Stimulated activated memory B cell treated with anti-CD40 and anti-IgM and Interleukin-4, amounts not matched to agents 10 μg/mL and 1 μg/mL and 100 μg/mL, for 72 hours (primary cell): ENCODE results near the gene GREM2.
A peak's percentile ranks its signal among the peaks of the same experiment; 100 is the strongest.

Experiments used
- ATAC-seq: fragments of 150-1000 bp; cut with Tn5 transposase; 2 replicates; pipeline ENCODE4 v1.10.0; 2021
- H3K27ac Mint-ChIP-seq: one replicate; pipeline ENCODE4 v1.8.0; 2022; ENCODE audit warnings: mild to moderate bottlenecking, mixed read lengths
- H3K27me3 Mint-ChIP-seq: one replicate; pipeline ENCODE4 v1.8.0; 2022; ENCODE audit warnings: mixed read lengths
- H3K36me3 Mint-ChIP-seq: one replicate; pipeline ENCODE4 v1.8.0; 2022; ENCODE audit warnings: mixed read lengths
- H3K4me1 Mint-ChIP-seq: one replicate; pipeline ENCODE4 v1.8.0; 2022; ENCODE audit warnings: mixed read lengths
- H3K4me3 Mint-ChIP-seq: one replicate; pipeline ENCODE4 v1.8.0; 2022; ENCODE audit warnings: mild to moderate bottlenecking, moderate library complexity, mixed read lengths
- H3K9me3 Mint-ChIP-seq: one replicate; pipeline ENCODE4 v1.8.0; 2022; ENCODE audit warnings: mixed read lengths

The GREM2 gene

GRCh38 chr1:240595476-240595875 is 16.5 kb downstream of the GREM2 start:
- peaks cover 6% of the 10 kb centered on the region for H3K9me3 Mint-ChIP-seq
- no peak overlapping the region for H3K4me3 Mint-ChIP-seq
- no peak overlapping the region for H3K27ac Mint-ChIP-seq
- H3K36me3 Mint-ChIP-seq: no peaks in the 10 kb centered on the region
- no peak for ATAC-seq
- no peaks in the 10 kb centered on the region for H3K4me1 Mint-ChIP-seq
- H3K27me3 Mint-ChIP-seq: peaks cover 9% of the 10 kb centered on the region

DNA sequence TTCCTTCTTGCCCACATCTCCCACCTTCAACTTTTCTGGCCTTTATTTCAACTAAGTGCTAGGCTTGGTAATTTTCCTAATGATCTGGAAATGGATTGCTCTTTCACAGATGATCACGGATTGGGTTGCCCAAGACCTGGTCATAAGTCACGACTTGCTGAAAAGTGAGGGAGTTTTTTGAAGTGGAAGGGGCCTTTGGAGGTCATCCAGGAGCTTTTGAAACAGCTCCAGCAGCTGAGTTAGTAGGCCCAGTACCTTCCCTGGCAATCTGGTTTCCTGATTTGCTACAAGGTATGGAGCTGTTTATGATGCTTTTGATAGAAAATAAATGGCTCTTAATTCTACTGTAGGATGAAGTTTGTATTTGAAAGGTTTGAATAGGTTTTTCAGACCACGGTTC is 20.4 kb downstream of the GREM2 start:
- no peak overlapping the region for H3K4me3 Mint-ChIP-seq
- H3K36me3 Mint-ChIP-seq: no peaks in the 10 kb centered on the region

GRCh38 chr1:240591078-240591477 is 20.9 kb downstream of the GREM2 start:
- no peak for ATAC-seq
- no peak overlapping the region for H3K27ac Mint-ChIP-seq
- H3K4me1 Mint-ChIP-seq: no peaks in the 10 kb centered on the region
- H3K36me3 Mint-ChIP-seq: no peaks in the 10 kb centered on the region
- peaks cover 9% of the 10 kb centered on the region for H3K27me3 Mint-ChIP-seq
- peaks cover 11% of the 10 kb centered on the region for H3K9me3 Mint-ChIP-seq
- no peak overlapping the region for H3K4me3 Mint-ChIP-seq

More for the DNA sequence above, 20.4 kb downstream of the GREM2 start:
- peaks cover 9% of the 10 kb centered on the region for H3K27me3 Mint-ChIP-seq
- no peaks in the 10 kb centered on the region for H3K4me1 Mint-ChIP-seq
- ATAC-seq: no peak
- no peak overlapping the region for H3K27ac Mint-ChIP-seq
- peaks cover 11% of the 10 kb centered on the region for H3K9me3 Mint-ChIP-seq

DNA sequence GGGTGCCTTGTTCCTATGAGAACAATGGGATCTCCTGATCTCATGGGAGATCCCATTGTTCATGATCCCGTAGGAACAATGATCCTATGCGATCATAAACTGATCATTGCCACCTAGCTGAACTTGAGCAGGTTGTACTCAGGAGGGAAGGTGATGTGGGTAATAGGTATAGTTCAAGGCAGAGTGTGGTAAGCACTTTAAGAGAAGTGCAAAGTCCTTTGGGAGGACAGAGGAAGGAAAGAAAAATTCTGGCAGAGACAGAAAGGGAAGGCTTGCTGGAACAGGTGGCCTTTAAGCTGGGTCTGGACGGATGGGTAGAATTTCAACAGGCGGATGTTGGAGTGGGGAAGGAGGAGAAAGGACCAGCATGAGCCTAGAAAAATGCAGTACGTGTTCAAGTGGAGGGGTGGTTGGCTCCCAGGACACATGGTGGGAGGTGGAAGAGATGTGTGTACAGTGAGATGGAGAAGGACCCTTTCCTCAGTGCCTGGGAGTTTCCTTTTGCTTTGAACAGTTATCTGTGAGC is 22.3 kb downstream of the GREM2 start:
- ATAC-seq: no peak
- no peaks in the 10 kb centered on the region for H3K4me1 Mint-ChIP-seq
- H3K36me3 Mint-ChIP-seq: no peaks in the 10 kb centered on the region
- peaks cover 11% of the 10 kb centered on the region for H3K9me3 Mint-ChIP-seq
- H3K27ac Mint-ChIP-seq: no peak overlapping the region
- H3K27me3 Mint-ChIP-seq: no peaks in the 10 kb centered on the region
- no peak overlapping the region for H3K4me3 Mint-ChIP-seq

- Mint-ChIP-seq H3K4me3 (no peak overlapping the region), H3K9me3 (peaks cover 6% of the 10 kb centered on the region), H3K36me3 (no peaks in the 10 kb centered on the region), H3K27me3 (no peaks in the 10 kb centered on the region), H3K27ac (no peak overlapping the region), H3K4me1 (no peaks in the 10 kb centered on the region)
- ATAC-seq: no peak
These were observed 25.9 kb downstream of the GREM2 start for GRCh38 chr1:240586006-240586405.

DNA sequence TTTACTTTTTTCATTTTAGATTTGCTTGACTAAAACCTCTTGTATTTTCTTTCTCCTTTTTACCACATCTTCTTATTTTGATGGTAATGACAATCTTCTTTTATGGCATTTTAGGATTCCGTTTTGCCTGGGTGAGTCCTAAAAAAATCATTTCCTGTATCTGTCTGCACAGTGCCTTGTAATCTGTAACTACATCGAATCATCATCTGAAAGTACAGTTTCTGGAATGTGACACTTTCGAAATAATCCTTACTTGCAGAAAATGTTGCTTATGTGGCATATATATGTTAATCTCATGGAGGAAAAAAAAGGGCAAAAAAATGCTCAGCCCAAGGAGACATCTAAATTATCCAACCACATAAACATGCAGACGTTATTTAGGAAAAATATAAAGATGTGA is 29.0 kb downstream of the GREM2 start:
- H3K4me1 Mint-ChIP-seq: no peaks in the 10 kb centered on the region
- H3K9me3 Mint-ChIP-seq: no peaks in the 10 kb centered on the region
- no peaks in the 10 kb centered on the region for H3K36me3 Mint-ChIP-seq
- ATAC-seq: no peak
- no peak overlapping the region for H3K4me3 Mint-ChIP-seq
- H3K27ac Mint-ChIP-seq: no peak overlapping the region
- H3K27me3 Mint-ChIP-seq: no peaks in the 10 kb centered on the region

GRCh38 chr1:240579511-240579910 is 32.4 kb downstream of the GREM2 start:
- H3K4me3 Mint-ChIP-seq: no peak overlapping the region
- peaks cover 2% of the 10 kb centered on the region for H3K9me3 Mint-ChIP-seq
- no peaks in the 10 kb centered on the region for H3K27me3 Mint-ChIP-seq
- H3K27ac Mint-ChIP-seq: no peak overlapping the region
- no peaks in the 10 kb centered on the region for H3K36me3 Mint-ChIP-seq
- no peak for ATAC-seq
- peaks cover 10% of the 10 kb centered on the region for H3K4me1 Mint-ChIP-seq

GRCh38 chr1:240577095-240577494 is 34.9 kb downstream of the GREM2 start:
- Mint-ChIP-seq H3K27me3 (no peaks in the 10 kb centered on the region), H3K9me3 (peaks cover 8% of the 10 kb centered on the region), H3K36me3 (no peaks in the 10 kb centered on the region)

GRCh38 chr1:240575981-240576662 is 35.8 kb downstream of the GREM2 start:
- no peaks in the 10 kb centered on the region for H3K36me3 Mint-ChIP-seq
- H3K27me3 Mint-ChIP-seq: no peaks in the 10 kb centered on the region
- H3K27ac Mint-ChIP-seq: no peak overlapping the region
- peaks cover 8% of the 10 kb centered on the region for H3K9me3 Mint-ChIP-seq
- ATAC-seq: peak; percentile 64
- H3K4me1 Mint-ChIP-seq: peaks cover 10% of the 10 kb centered on the region
- H3K4me3 Mint-ChIP-seq: no peak overlapping the region

More at GRCh38 chr1:240577095-240577494, 34.9 kb downstream of the GREM2 start:
- ATAC-seq: no peak
- H3K4me1 Mint-ChIP-seq: peaks cover 10% of the 10 kb centered on the region
- H3K4me3 Mint-ChIP-seq: no peak overlapping the region
- H3K27ac Mint-ChIP-seq: no peak overlapping the region

DNA sequence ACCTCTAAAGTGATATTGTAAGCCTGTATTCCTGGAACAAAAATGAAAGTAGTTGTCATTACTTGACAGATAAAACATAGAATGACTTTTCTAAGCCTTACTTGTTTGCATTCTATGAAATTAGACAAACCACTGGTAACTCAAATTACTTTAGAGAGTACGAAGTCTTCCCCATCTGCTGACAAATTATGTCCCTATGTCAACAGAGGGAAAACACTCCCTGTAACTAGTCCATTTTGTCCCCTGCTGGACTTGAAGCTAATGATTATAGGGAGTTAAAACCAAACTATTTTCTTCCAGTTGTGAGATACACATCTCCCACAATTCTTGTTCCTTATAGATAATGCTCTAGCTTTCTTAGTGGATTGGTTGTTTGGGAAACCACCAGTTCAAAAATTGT is 39.6 kb downstream of the GREM2 start:
- Mint-ChIP-seq H3K4me1 (peaks cover 10% of the 10 kb centered on the region), H3K4me3 (no peak overlapping the region), H3K27me3 (no peaks in the 10 kb centered on the region), H3K9me3 (peaks cover 8% of the 10 kb centered on the region), H3K36me3 (no peaks in the 10 kb centered on the region), H3K27ac (no peak overlapping the region)
- no peak for ATAC-seq

DNA sequence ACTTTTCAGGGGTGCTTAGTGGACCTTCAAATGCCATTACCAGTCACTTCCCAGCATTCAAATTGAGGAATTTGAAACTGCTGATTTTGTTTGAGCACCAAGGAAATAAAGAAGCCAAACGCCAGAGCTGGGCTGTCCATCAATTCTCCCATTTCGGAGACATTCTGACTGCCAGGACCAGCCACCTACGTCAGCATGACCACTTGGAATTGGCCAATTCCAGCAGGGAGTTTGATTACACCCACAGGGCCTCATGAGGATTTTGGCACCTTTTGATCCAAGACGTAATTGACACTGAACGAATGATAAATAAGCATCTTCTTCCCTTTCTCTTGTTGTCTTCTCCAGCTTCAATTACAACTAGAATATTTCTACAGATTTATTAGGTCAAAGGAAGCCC is 40.2 kb downstream of the GREM2 start:
- H3K27ac Mint-ChIP-seq: no peak overlapping the region
- no peak for ATAC-seq
- H3K4me1 Mint-ChIP-seq: peaks cover 10% of the 10 kb centered on the region
- H3K9me3 Mint-ChIP-seq: peaks cover 8% of the 10 kb centered on the region
- H3K36me3 Mint-ChIP-seq: no peaks in the 10 kb centered on the region
- no peak overlapping the region for H3K4me3 Mint-ChIP-seq
- H3K27me3 Mint-ChIP-seq: no peaks in the 10 kb centered on the region

DNA sequence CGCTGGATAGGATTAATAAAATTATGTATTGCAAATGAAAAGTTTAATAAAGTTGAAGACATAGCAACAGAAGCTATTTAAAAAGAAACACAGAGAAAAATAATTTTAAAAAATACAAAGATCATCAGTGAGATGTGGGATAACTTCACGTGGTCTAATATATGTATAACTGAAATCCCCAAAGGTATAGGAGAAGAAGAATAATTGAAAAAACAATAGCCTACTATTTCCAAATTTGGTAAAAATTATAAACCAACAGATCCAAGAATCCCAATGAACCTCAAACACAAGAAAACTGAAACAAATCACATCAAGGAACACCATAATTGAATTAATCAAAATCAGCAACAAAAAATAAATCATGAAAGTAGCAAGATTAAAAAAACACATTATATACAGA is 44.9 kb downstream of the GREM2 start:
- Mint-ChIP-seq H3K36me3 (no peaks in the 10 kb centered on the region), H3K4me1 (no peaks in the 10 kb centered on the region), H3K27me3 (no peaks in the 10 kb centered on the region), H3K4me3 (no peak overlapping the region), H3K9me3 (no peaks in the 10 kb centered on the region), H3K27ac (no peak overlapping the region)
- no peak for ATAC-seq

DNA sequence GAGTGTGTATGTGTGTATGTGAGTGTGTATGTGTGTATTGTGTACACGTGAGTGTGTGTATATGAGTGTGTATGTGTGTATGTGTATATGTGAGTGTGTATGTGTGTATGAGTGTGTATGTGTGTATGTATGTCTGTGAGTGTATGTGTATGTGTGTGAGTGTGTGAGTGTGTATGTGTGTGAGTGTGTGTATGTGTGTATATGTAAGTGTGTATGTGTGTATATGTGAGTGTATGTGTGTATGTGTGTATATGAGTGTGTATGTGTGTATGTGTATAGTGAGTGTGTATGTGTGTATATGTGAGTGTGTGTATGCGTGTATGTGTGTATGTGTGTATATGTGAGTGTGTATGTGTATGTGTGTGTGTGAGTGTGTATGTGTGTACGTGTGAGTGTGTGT is 49.2 kb downstream of the GREM2 start:
- no peak for ATAC-seq
- Mint-ChIP-seq H3K36me3 (no peaks in the 10 kb centered on the region), H3K9me3 (peaks cover 3% of the 10 kb centered on the region), H3K4me3 (no peak overlapping the region), H3K4me1 (no peaks in the 10 kb centered on the region), H3K27ac (no peak overlapping the region), H3K27me3 (no peaks in the 10 kb centered on the region)

DNA sequence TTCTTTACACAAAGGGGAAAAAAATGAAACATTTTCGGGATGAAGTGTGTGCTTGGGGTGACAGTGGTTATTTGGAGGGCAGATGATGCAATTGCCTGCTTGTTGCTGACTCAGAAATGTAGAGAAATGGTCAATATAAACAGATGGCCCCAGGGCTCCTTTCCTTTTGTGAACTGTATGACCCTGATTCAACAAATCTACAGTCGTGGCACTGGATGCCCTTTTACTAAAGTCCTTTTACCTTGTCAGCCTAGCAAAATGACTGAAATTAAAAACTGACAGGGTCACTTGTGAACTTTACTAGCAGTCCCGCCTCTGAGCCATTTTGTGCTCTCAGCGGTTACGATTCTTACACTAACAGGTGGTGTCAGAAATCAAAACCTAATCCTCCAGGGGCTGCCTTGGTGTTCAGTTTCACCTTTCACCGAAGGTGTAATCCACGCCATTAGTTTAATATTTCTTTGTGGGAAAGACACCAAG is 49.8 kb downstream of the GREM2 start:
- H3K36me3 Mint-ChIP-seq: no peaks in the 10 kb centered on the region
- H3K9me3 Mint-ChIP-seq: peaks cover 6% of the 10 kb centered on the region
- ATAC-seq: no peak
- no peaks in the 10 kb centered on the region for H3K27me3 Mint-ChIP-seq
- H3K4me3 Mint-ChIP-seq: no peak overlapping the region
- H3K4me1 Mint-ChIP-seq: no peaks in the 10 kb centered on the region
- no peak overlapping the region for H3K27ac Mint-ChIP-seq

DNA sequence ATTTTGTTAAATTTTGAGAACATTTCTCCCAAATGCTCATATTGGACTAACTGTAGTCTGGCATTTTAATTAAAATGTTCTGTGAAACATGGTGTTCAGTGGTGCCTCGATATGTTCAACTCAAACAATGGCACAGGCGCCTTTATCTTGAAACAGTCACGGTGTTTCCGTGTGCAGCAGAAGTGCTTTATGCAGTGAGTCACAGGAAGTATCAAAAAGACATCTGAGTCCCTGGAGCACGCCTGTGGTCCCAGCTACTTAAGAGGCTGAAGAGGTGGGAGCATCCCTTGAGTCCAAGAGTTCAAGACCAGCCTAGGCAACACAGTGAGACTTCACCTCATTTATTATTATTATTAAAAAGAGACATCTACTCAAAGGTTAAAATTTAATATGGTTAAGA is 52.2 kb downstream of the GREM2 start:
- Mint-ChIP-seq H3K27ac (no peak overlapping the region), H3K4me1 (no peaks in the 10 kb centered on the region), H3K36me3 (no peaks in the 10 kb centered on the region), H3K4me3 (no peak overlapping the region), H3K9me3 (peaks cover 10% of the 10 kb centered on the region), H3K27me3 (no peaks in the 10 kb centered on the region)
- ATAC-seq: no peak

GRCh38 chr1:240555524-240555923 is 56.4 kb downstream of the GREM2 start:
- Mint-ChIP-seq H3K27me3 (no peaks in the 10 kb centered on the region), H3K36me3 (no peaks in the 10 kb centered on the region), H3K4me1 (no peaks in the 10 kb centered on the region), H3K4me3 (no peak overlapping the region), H3K9me3 (peaks cover 10% of the 10 kb centered on the region), H3K27ac (no peak overlapping the region)
- no peak for ATAC-seq
